VCaP (cell line): ENCODE data around the gene PER3.
"Not testable (repeated sequence)": the region's sequence is repeated elsewhere in the genome, so short reads cannot be mapped to it uniquely, and the experiment has no call there.

Experiments
- H3K27ac ChIP-seq: fragments of 450-650 bp; 2 replicates; pipeline ENCODE4 v1.5.1; 2017
- TF ChIP-seq, protein P1 (sequence below): fragments of 450-650 bp; conservative IDR thresholded peaks from 2 replicates; pipeline ENCODE4 v1.5.1; 2017; ENCODE audit warnings: mild to moderate bottlenecking, moderate library complexity

Gene PER3

DNA sequence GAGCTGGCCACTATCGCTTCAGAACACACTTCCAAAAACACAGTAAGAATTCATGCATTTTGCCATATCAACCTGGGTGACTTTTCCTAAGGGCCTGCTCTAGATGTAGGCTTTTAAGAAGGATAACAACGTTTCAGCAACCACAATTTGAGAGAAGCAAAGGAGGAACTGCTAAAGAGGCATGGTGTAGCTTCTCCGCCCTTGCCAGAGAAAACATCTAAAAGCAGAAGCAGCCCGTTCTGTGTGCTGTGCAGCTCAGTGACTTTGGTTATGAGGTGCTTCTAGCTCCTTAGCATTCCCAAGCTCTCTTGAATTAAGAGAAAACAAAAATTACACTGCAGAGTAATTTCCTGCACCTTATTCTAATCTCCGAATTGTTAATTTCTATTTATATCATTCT is 2.7 kb downstream of the PER3 start:
- TF ChIP-seq, protein P1, sequence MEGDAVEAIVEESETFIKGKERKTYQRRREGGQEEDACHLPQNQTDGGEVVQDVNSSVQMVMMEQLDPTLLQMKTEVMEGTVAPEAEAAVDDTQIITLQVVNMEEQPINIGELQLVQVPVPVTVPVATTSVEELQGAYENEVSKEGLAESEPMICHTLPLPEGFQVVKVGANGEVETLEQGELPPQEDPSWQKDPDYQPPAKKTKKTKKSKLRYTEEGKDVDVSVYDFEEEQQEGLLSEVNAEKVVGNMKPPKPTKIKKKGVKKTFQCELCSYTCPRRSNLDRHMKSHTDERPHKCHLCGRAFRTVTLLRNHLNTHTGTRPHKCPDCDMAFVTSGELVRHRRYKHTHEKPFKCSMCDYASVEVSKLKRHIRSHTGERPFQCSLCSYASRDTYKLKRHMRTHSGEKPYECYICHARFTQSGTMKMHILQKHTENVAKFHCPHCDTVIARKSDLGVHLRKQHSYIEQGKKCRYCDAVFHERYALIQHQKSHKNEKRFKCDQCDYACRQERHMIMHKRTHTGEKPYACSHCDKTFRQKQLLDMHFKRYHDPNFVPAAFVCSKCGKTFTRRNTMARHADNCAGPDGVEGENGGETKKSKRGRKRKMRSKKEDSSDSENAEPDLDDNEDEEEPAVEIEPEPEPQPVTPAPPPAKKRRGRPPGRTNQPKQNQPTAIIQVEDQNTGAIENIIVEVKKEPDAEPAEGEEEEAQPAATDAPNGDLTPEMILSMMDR = no peak
- H3K27ac ChIP-seq = no peak overlapping the region

DNA sequence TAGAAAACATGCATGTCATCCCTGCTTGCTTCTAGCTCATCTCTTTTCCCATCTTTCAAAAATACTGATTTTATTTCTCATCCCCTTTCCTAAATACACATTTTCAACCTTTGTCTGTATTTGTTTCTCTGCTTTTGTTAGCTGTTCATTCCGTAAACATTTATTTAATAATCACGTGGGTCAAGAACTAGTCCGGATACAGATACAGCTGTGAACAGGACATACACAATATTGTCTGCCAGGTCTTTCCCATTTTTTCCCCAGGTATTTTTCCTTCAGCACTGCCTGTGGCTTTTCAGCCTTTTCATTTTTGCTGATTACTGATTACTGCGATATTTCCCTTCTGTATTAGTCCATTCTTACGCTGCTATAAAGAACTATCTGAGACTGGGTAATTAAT is 5.7 kb downstream of the PER3 start:
- H3K27ac ChIP-seq = no peak overlapping the region
- TF ChIP-seq, protein P1 = no peak

DNA sequence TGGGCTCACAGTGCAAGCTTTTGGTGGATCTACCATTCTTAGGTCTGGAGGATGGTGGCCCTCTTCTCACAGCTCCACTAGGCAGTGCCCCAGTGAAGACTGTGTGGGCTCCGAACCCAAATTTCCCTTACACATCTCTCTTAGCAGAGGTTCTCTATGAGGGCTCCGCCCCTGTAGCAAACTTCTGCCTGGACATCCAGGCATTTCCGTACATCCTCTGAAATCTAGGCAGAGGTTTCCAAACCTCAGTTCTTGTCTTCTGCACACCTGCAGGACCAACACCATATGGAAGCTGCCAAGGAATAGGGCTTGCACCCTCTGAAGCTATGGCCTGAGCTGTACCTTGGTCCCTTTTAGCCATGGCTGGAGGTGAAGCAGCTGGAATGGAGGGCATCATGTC is 6.9 kb downstream of the PER3 start:
- not testable (repeated sequence) for H3K27ac ChIP-seq

DNA sequence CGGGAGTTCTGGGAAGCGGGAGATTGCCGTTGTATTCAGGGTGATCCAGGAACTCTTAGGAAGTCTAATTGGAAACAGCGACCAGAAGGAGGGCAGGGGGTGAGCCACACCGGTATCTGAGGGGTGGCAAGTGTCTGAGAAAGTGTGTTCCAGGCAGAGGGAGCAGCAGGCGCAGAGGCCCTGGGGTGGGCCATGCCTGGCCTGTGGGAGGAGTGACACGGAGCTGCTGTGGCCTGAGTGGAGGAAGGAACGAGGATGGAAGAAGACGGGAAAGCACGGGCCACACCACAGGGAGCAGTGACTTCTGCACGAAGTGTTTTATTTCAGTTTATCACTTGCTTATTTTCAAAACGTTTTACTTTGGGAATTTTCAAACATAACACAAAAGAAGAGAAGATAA is 11.3 kb downstream of the PER3 start:
- TF ChIP-seq, protein P1 = no peak
- no peak overlapping the region for H3K27ac ChIP-seq

DNA sequence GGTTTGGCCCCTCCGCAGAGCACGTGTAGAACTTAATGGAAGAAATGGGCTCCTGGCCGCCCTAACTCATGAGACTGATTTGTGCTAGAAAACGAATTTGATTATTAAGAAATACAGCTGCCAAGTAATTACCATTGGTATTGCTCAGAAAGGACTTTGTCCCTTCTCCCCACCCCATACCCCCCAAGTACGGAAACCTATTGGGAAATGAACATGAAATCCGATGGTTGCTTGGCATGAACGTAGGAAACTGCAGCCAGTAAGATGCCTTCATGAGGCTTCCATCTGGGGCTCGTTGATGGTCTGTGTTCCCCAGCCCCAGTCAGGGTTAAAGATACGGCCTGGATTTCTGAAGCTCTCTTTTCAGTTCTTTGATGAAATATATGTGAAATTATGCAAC is 21.4 kb downstream of the PER3 start:
- no peak overlapping the region; the same call in 1 of the 2 replicates for H3K27ac ChIP-seq
- TF ChIP-seq, protein P1 = no peak

DNA sequence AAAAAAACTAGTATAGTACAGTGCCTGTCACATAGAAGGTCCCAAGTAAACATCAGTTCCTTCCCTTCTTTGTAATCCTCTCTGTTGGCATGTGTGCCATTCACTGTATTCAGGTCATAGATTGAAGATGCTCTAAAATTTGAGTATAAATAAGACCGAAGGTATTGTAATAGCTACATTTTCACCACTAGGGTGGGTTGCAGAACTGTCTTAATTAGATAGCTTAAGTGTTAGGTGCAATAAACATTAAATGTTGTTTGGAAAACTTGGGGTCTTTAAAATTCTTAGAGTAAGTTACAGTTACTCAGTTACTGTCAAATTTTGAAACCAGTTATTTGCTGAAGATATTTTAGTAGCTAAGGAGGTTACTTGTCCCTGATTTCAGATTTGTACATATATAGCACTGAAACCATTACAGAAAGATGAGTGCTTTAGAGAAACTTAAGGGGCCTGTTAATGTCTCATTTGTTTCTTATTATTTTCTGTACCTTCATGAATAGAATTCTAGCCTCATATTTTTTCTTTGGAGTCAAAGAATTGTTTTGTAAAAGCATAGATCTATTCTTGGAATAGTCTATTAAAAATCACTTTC is 24.3 kb downstream of the PER3 start:
- TF ChIP-seq, protein P1 = peak; percentile 78
- no peak overlapping the region for H3K27ac ChIP-seq

DNA sequence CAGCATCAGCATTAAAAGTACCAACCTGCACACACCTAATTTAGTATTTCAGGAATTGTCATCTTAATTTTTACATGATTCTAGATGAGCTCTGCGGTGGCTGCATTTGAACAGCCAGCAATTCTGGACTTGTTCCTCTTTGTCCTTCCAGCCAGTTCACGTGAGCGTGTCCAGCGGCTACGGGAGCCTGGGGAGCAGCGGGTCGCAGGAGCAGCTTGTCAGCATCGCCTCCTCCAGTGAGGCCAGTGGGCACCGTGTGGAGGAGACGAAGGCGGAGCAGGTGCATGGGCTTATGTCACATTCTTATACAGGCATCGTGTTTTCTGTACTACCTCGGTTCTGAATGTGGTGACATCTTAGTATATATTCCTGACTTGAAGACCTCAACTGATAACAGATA is 25.7 kb downstream of the PER3 start:
- TF ChIP-seq, protein P1 = no peak
- no peak overlapping the region for H3K27ac ChIP-seq

DNA sequence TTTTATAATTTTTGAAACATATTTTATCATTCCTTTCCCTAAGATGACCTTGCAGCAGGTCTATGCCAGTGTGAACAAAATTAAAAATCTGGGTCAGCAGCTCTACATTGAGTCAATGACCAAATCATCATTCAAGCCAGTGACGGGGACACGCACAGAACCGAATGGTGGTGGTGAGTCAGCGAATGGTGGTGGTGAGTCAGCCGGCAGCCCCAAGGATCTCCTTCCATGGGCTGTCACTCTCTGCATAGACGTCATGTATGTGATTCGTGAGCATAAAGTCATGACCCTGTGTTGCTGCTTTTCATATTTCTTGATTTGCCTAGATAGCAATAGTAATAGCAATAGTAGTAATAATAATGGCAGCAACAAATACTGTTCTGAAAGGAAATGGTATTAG is 26.3 kb downstream of the PER3 start:
- TF ChIP-seq, protein P1 = no peak
- no peak overlapping the region for H3K27ac ChIP-seq
